Effector memory CD8-positive, alpha-beta T cell (primary cell): Measurements from ENCODE around the gene LRP1B.

Experiments
- ATAC-seq: fragments of 150-1000 bp; cut with Tn5 transposase; replicated peaks from 2 replicates; pipeline ENCODE4 v1.10.0; 2021; ENCODE audit warnings: mild to moderate bottlenecking, moderate library complexity
- DNase-seq, 3 experiments: peaks; one replicate each; pipeline ENCODE4 v3.0.0; 2021
- H3K27ac Mint-ChIP-seq, 2 donors: one replicate each; pipeline ENCODE4 v1.8.0; 2022; ENCODE audit warnings: mild to moderate bottlenecking in 2 of 2, mixed read lengths in 2 of 2, moderate library complexity in 2 of 2
- H3K27me3 Mint-ChIP-seq, 2 donors: one replicate each; pipeline ENCODE4 v1.8.0; 2022; ENCODE audit warnings: mixed read lengths in 2 of 2
- H3K36me3 Mint-ChIP-seq: one replicate; pipeline ENCODE4 v1.8.0; 2022; ENCODE audit warnings: mild to moderate bottlenecking, moderate library complexity, mixed read lengths; ENCODE audit not compliant: insufficient read depth
- H3K4me1 Mint-ChIP-seq, 2 donors: one replicate each; pipeline ENCODE4 v1.8.0; 2022; ENCODE audit warnings: low read depth in 2 of 2, mixed read lengths in 2 of 2
- H3K4me3 Mint-ChIP-seq, 2 donors: one replicate each; pipeline ENCODE4 v1.8.0; 2022; ENCODE audit warnings: mild to moderate bottlenecking in 2 of 2, mixed read lengths in 2 of 2, moderate library complexity in 2 of 2
- H3K9me3 Mint-ChIP-seq, 2 donors: one replicate each; pipeline ENCODE4 v1.8.0; 2022; ENCODE audit warnings: mixed read lengths in 2 of 2

Gene LRP1B

GRCh38 chr2:141782574-141782973, 348.2 kb downstream of the LRP1B start:
- Mint-ChIP-seq H3K4me3 (no peak overlapping the region), H3K27me3 (no peaks in the 10 kb centered on the region), H3K4me1 (no peaks in the 10 kb centered on the region), H3K36me3 (no peaks in the 10 kb centered on the region), H3K9me3 (peaks cover 0 to 3% of the 10 kb centered on the region in 2 donors), H3K27ac (no peak overlapping the region)
- ATAC-seq (no peak), DNase-seq (no peak)

- DNase-seq (no peak), ATAC-seq (no peak)
- Mint-ChIP-seq H3K9me3 (peaks cover 0 to 6% of the 10 kb centered on the region in 2 donors), H3K36me3 (no peaks in the 10 kb centered on the region), H3K4me3 (no peak overlapping the region), H3K27me3 (no peaks in the 10 kb centered on the region), H3K27ac (no peak overlapping the region), H3K4me1 (no peaks in the 10 kb centered on the region)
Measured at GRCh38 chr2:141778315-141778835, 352.4 kb downstream of the LRP1B start.

GRCh38 chr2:141770530-141770929, 360.3 kb downstream of the LRP1B start:
- H3K9me3 Mint-ChIP-seq: peaks cover 2 to 9% of the 10 kb centered on the region in 2 donors
- no peaks in the 10 kb centered on the region for H3K36me3 Mint-ChIP-seq

GRCh38 chr2:141767691-141768090, 363.1 kb downstream of the LRP1B start:
- no peaks in the 10 kb centered on the region for H3K4me1 Mint-ChIP-seq

More at GRCh38 chr2:141770530-141770929, 360.3 kb downstream of the LRP1B start:
- Mint-ChIP-seq H3K27me3 (no peaks in the 10 kb centered on the region), H3K4me3 (no peak overlapping the region), H3K4me1 (no peaks in the 10 kb centered on the region), H3K27ac (no peak overlapping the region)
- no peak for ATAC-seq
- no peak for DNase-seq

GRCh38 chr2:141767051-141767450, 363.8 kb downstream of the LRP1B start:
- H3K27ac Mint-ChIP-seq: no peak overlapping the region
- H3K36me3 Mint-ChIP-seq: no peaks in the 10 kb centered on the region
- no peaks in the 10 kb centered on the region for H3K4me1 Mint-ChIP-seq
- H3K27me3 Mint-ChIP-seq: no peaks in the 10 kb centered on the region
- no peak for ATAC-seq
- no peak for DNase-seq
- H3K9me3 Mint-ChIP-seq: peaks cover 2 to 9% of the 10 kb centered on the region in 2 donors
- H3K4me3 Mint-ChIP-seq: no peak overlapping the region

More at GRCh38 chr2:141767691-141768090, 363.1 kb downstream of the LRP1B start:
- Mint-ChIP-seq H3K36me3 (no peaks in the 10 kb centered on the region), H3K27me3 (no peaks in the 10 kb centered on the region), H3K4me3 (no peak overlapping the region), H3K27ac (no peak overlapping the region), H3K9me3 (peaks cover 2 to 9% of the 10 kb centered on the region in 2 donors)
- ATAC-seq (no peak), DNase-seq (no peak)

- peaks cover 2 to 9% of the 10 kb centered on the region in 2 donors for H3K9me3 Mint-ChIP-seq
- H3K4me3 Mint-ChIP-seq: no peak overlapping the region
- no peaks in the 10 kb centered on the region for H3K4me1 Mint-ChIP-seq
- ATAC-seq (no peak), DNase-seq (no peak)
- no peaks in the 10 kb centered on the region for H3K36me3 Mint-ChIP-seq
- H3K27ac Mint-ChIP-seq: no peak overlapping the region
- H3K27me3 Mint-ChIP-seq: no peaks in the 10 kb centered on the region
Measured at GRCh38 chr2:141766225-141766624, 364.6 kb downstream of the LRP1B start.

GRCh38 chr2:141748616-141749015, 382.2 kb downstream of the LRP1B start:
- H3K9me3 Mint-ChIP-seq: peaks cover 7 to 14% of the 10 kb centered on the region in 2 donors
- H3K4me3 Mint-ChIP-seq: no peak overlapping the region
- H3K4me1 Mint-ChIP-seq: no peaks in the 10 kb centered on the region
- ATAC-seq (no peak), DNase-seq (no peak)
- H3K36me3 Mint-ChIP-seq: no peaks in the 10 kb centered on the region
- no peak overlapping the region for H3K27ac Mint-ChIP-seq
- H3K27me3 Mint-ChIP-seq: no peaks in the 10 kb centered on the region

GRCh38 chr2:141741652-141742051, 389.2 kb downstream of the LRP1B start:
- DNase-seq (no peak), ATAC-seq (no peak)
- Mint-ChIP-seq H3K4me1 (no peaks in the 10 kb centered on the region), H3K27me3 (no peaks in the 10 kb centered on the region), H3K36me3 (peaks cover 3% of the 10 kb centered on the region), H3K27ac (no peak overlapping the region), H3K9me3 (peaks cover 9 to 11% of the 10 kb centered on the region in 2 donors), H3K4me3 (no peak overlapping the region)

GRCh38 chr2:141737492-141738255, 393.1 kb downstream of the LRP1B start:
- DNase-seq: no peak
- H3K4me1 Mint-ChIP-seq: no peaks in the 10 kb centered on the region
- H3K36me3 Mint-ChIP-seq: peaks cover 6% of the 10 kb centered on the region
- no peak for ATAC-seq
- no peak overlapping the region for H3K27ac Mint-ChIP-seq
- no peaks in the 10 kb centered on the region for H3K27me3 Mint-ChIP-seq
- H3K4me3 Mint-ChIP-seq: no peak overlapping the region
- H3K9me3 Mint-ChIP-seq: peaks cover 8 to 16% of the 10 kb centered on the region in 2 donors

- peaks cover 6% of the 10 kb centered on the region for H3K36me3 Mint-ChIP-seq
- no peak for ATAC-seq
Measured at GRCh38 chr2:141736466-141736865, 394.4 kb downstream of the LRP1B start.

GRCh38 chr2:141728886-141729285, 401.9 kb downstream of the LRP1B start:
- Mint-ChIP-seq H3K27ac (no peak overlapping the region), H3K36me3 (no peaks in the 10 kb centered on the region), H3K27me3 (no peaks in the 10 kb centered on the region), H3K4me3 (no peak overlapping the region), H3K9me3 (peaks cover 16 to 23% of the 10 kb centered on the region in 2 donors), H3K4me1 (no peaks in the 10 kb centered on the region)
- DNase-seq (no peak), ATAC-seq (no peak)

More at GRCh38 chr2:141736466-141736865, 394.4 kb downstream of the LRP1B start:
- Mint-ChIP-seq H3K9me3 (peaks cover 15 to 17% of the 10 kb centered on the region in 2 donors), H3K4me3 (no peak overlapping the region), H3K27me3 (no peaks in the 10 kb centered on the region), H3K4me1 (no peaks in the 10 kb centered on the region), H3K27ac (no peak overlapping the region)
- no peak for DNase-seq

GRCh38 chr2:141728142-141728541, 402.7 kb downstream of the LRP1B start:
- Mint-ChIP-seq H3K9me3 (peaks cover 12 to 16% of the 10 kb centered on the region in 2 donors), H3K36me3 (no peaks in the 10 kb centered on the region), H3K4me1 (no peaks in the 10 kb centered on the region)

GRCh38 chr2:141724426-141724825, 406.4 kb downstream of the LRP1B start:
- no peak overlapping the region for H3K27ac Mint-ChIP-seq
- no peaks in the 10 kb centered on the region for H3K27me3 Mint-ChIP-seq
- H3K36me3 Mint-ChIP-seq: no peaks in the 10 kb centered on the region
- ATAC-seq (no peak), DNase-seq (no peak)
- H3K4me1 Mint-ChIP-seq: no peaks in the 10 kb centered on the region
- H3K9me3 Mint-ChIP-seq: peaks cover 7 to 10% of the 10 kb centered on the region in 2 donors
- no peak overlapping the region for H3K4me3 Mint-ChIP-seq

More at GRCh38 chr2:141728142-141728541, 402.7 kb downstream of the LRP1B start:
- Mint-ChIP-seq H3K27ac (no peak overlapping the region), H3K4me3 (no peak overlapping the region), H3K27me3 (no peaks in the 10 kb centered on the region)
- ATAC-seq: no peak
- no peak for DNase-seq

- H3K27ac Mint-ChIP-seq: no peak overlapping the region
- H3K9me3 Mint-ChIP-seq: peaks cover 4 to 9% of the 10 kb centered on the region in 2 donors
- no peak overlapping the region for H3K4me3 Mint-ChIP-seq
- no peaks in the 10 kb centered on the region for H3K36me3 Mint-ChIP-seq
- DNase-seq (no peak), ATAC-seq (no peak)
- no peaks in the 10 kb centered on the region for H3K4me1 Mint-ChIP-seq
- no peaks in the 10 kb centered on the region for H3K27me3 Mint-ChIP-seq
Measured at GRCh38 chr2:141723814-141724213, 407.0 kb downstream of the LRP1B start.
